ENCODE data around the gene CHRNA4. TPM values are rescaled to one million over a fixed set of nuclear protein-coding genes. Genes with fewer than 3 reads are reported as not detected.

The CHRNA4 gene
- total and polyA plus RNA-seq, 2 of the 4 experiments (the other 2 are of a cell fraction): not detected

GRCh38 chr20:63303095-63303666 lies 58.0 kb downstream of the CHRNA4 start:
- dilution Hi-C loops (cut with HindIII; ENCODE audit: low sequenced_read_pairs, unreplicated experiment) (no loop called here), in situ Hi-C loops (cut with MboI; ENCODE audit: low sequenced_read_pairs) (no loop called here), intact Hi-C loops (cut with micrococcal nuclease) (no loop called here)
- H3K56ac ChIP-seq (ENCODE audit: extremely low read depth, insufficient read depth, low read length): no peak overlapping the region
- no peaks in the 10 kb centered on the region for H3K79me1 ChIP-seq (ENCODE audit: low read depth in 1 of 2, low read length in 2 of 2)
- ATAC-seq (ENCODE audit: low read depth): no peak
- WGBS, 2 experiments (ENCODE audit: extremely low coverage in 2 of 2, insufficient read length in 1 of 2): no CpG with 5 or more reads among the region's 5 CpGs
- H3K18ac ChIP-seq (ENCODE audit: low read depth, low read length): no peak overlapping the region
- H3K27me3 ChIP-seq (ENCODE audit: control insufficient read depth, insufficient read depth, low read length): peaks cover 26% of the 10 kb centered on the region
- TF ChIP-seq USF2 (IDR thresholded peaks at IDR 0.05; ENCODE audit: low read depth, low read length) (no peak), CEBPB (IDR thresholded peaks at IDR 0.05; ENCODE audit: low read depth, low read length) (no peak), CTCF (conservative IDR thresholded peaks at IDR 0.05; ENCODE audit: low read depth, low read length) (no peak), SMC3 (IDR thresholded peaks at IDR 0.05; ENCODE audit: low read depth, low read length) (no peak)
- DNase-seq: no peak
- no peak overlapping the region for H2AK5ac ChIP-seq (ENCODE audit: low read depth, low read length)
- no peak overlapping the region for H3K4ac ChIP-seq (ENCODE audit: low read depth, low read length)
- H3K23ac ChIP-seq (ENCODE audit: low read depth, low read length): no peak overlapping the region
- no TSS peak for BruUV-seq (replicated peaks)
- no peak overlapping the region for H4K8ac ChIP-seq (ENCODE audit: low read depth in 2 of 2, low read length in 2 of 2)
- H3K4me1 ChIP-seq (ENCODE audit: control insufficient read depth, insufficient read depth, low read length): no peaks in the 10 kb centered on the region
- H2BK120ac ChIP-seq (ENCODE audit: low read depth, low read length): no peak overlapping the region
- H3K9me1 ChIP-seq (ENCODE audit: insufficient read depth, low read length): no peaks in the 10 kb centered on the region
- CTCF ChIA-PET: no interaction called here
- no peak overlapping the region for H3K9ac ChIP-seq (ENCODE audit: low read depth, low read length)
- POLR2A ChIA-PET (ENCODE audit: unreplicated experiment): no interaction called here
- H4K5ac ChIP-seq (ENCODE audit: low read depth, low read length): no peak overlapping the region
- H2BK5ac ChIP-seq (ENCODE audit: low read depth, low read length, poor library complexity, severe bottlenecking): no peak overlapping the region
- H2BK15ac ChIP-seq (ENCODE audit: low read depth, low read length): no peak overlapping the region
- no peak overlapping the region for H3K4me2 ChIP-seq (ENCODE audit: low read depth, low read length)
- H2BK20ac ChIP-seq (ENCODE audit: low read depth, low read length): no peak overlapping the region
- H2AFZ ChIP-seq (replicated peaks; ENCODE audit: low read length, poor library complexity): no peak overlapping the region
- no peak overlapping the region for H2AK9ac ChIP-seq (replicated peaks; ENCODE audit: low read depth, low read length, poor library complexity)
- no peaks in the 10 kb centered on the region for H3K36me3 ChIP-seq (ENCODE audit: control insufficient read depth, insufficient read depth, low read length)
- H4K20me1 ChIP-seq (ENCODE audit: insufficient read depth, low read length): no peaks in the 10 kb centered on the region
- H3K4me3 ChIP-seq (ENCODE audit: insufficient read depth, low read depth, low read length): no peak overlapping the region
- H3K14ac ChIP-seq (replicated peaks; ENCODE audit: low read depth, low read length): no peak overlapping the region
- peaks cover 2% of the 10 kb centered on the region; the same call in 1 of the 2 replicates for H3K9me3 ChIP-seq (ENCODE audit: control insufficient read depth, insufficient read depth, low read length)
- no peak overlapping the region for H4K91ac ChIP-seq (ENCODE audit: insufficient read depth, low read depth, low read length)
- H3K27ac ChIP-seq (ENCODE audit: insufficient read depth, low read length): no peak overlapping the region
